HepG2 (cell line): ENCODE measurements around the gene LASP1. TPM values are rescaled to one million over a fixed set of nuclear protein-coding genes. Genes with fewer than 3 reads are reported as not detected.

Experiments
- CCAR2 ChIP-seq: fragments of 200-400 bp; formaldehyde crosslinking; optimal IDR thresholded peaks from 2 replicates; pipeline ENCODE3; 2018; ENCODE audit warnings: low read depth, mild to moderate bottlenecking, low read length, moderate library complexity
- DMAP1 ChIP-seq: IDR thresholded peaks from 2 replicates; pipeline ENCODE4 v1.6.1; 2016
- EZH2 ChIP-seq: conservative IDR thresholded peaks from 2 replicates; pipeline ENCODE4 v1.6.1; 2012; ENCODE audit warnings: mild to moderate bottlenecking, low read depth, low read length, moderate library complexity
- FOXO1 ChIP-seq: sonication (generic); formaldehyde crosslinking; IDR thresholded peaks from 2 replicates; pipeline ENCODE4 v1.4.0; 2020; ENCODE audit warnings: missing genetic modification reagents
- GATAD1 ChIP-seq: IDR thresholded peaks from 2 replicates; pipeline ENCODE4 v1.6.1; 2016; ENCODE audit warnings: missing genetic modification reagents, missing compliant biosample characterization
- HMGXB4 ChIP-seq, 2 experiments: sonication (generic) in 1 of 2; formaldehyde crosslinking in 1 of 2; IDR thresholded peaks; 2 replicates each; pipeline versions ENCODE4 v1.4.0 to v1.6.1; 2018 to 2020; ENCODE audit warnings: missing genetic modification reagents in 2 of 2, borderline replicate concordance in 1 of 2, low read depth in 1 of 2, mild to moderate bottlenecking in 1 of 2, missing biosample characterization in 1 of 2
- IRF2 ChIP-seq: IDR thresholded peaks from 2 replicates; pipeline ENCODE4 v1.6.1; 2018; ENCODE audit warnings: missing genetic modification reagents, missing compliant biosample characterization
- JUN ChIP-seq: sonication (generic); formaldehyde crosslinking; IDR thresholded peaks from 2 replicates; pipeline ENCODE4 v1.4.0; 2020; ENCODE audit warnings: mild to moderate bottlenecking, missing genetic modification reagents
- JUND ChIP-seq: sonication (generic); formaldehyde crosslinking; IDR thresholded peaks from 2 replicates; pipeline ENCODE4 v1.8.0; 2022; ENCODE audit warnings: mild to moderate bottlenecking, missing genetic modification reagents
- KLF6 ChIP-seq: IDR thresholded peaks from 2 replicates; pipeline ENCODE4 v1.8.0; 2016; ENCODE audit warnings: missing biosample characterization, missing genetic modification reagents
- KMT2A ChIP-seq: sonication (generic); formaldehyde crosslinking; IDR thresholded peaks from 2 replicates; pipeline ENCODE4 v1.4.0; 2020; ENCODE audit warnings: missing genetic modification reagents
- MED8 ChIP-seq: sonication (generic); formaldehyde crosslinking; IDR thresholded peaks from 2 replicates; pipeline ENCODE4 v1.8.1; 2023; ENCODE audit warnings: mild to moderate bottlenecking, missing genetic modification reagents; ENCODE audit not compliant: insufficient replicate concordance
- MIER3 ChIP-seq: IDR thresholded peaks from 2 replicates; pipeline ENCODE4 v1.6.1; 2016; ENCODE audit warnings: missing compliant biosample characterization, borderline replicate concordance
- PITX1 ChIP-seq: sonication (generic); formaldehyde crosslinking; IDR thresholded peaks from 2 replicates; pipeline ENCODE4 v1.5.1; 2020; ENCODE audit warnings: mild to moderate bottlenecking, missing genetic modification reagents
- TEAD3 ChIP-seq: optimal IDR thresholded peaks from 2 replicates; pipeline ENCODE3; 2016; ENCODE audit warnings: borderline replicate concordance
- ZNF101 ChIP-seq: sonication (generic); formaldehyde crosslinking; IDR thresholded peaks from 2 replicates; pipeline ENCODE4 v1.4.0; 2020; ENCODE audit warnings: mild to moderate bottlenecking, low read depth, missing genetic modification reagents, borderline replicate concordance
- ZNF292 ChIP-seq: sonication (generic); formaldehyde crosslinking; IDR thresholded peaks from 2 replicates; pipeline ENCODE4 v1.8.1; 2022; ENCODE audit warnings: mild to moderate bottlenecking, low read depth, missing genetic modification reagents, borderline replicate concordance
- ZNF333 ChIP-seq: sonication (generic); formaldehyde crosslinking; IDR thresholded peaks from 2 replicates; pipeline ENCODE4 v1.4.0; 2020; ENCODE audit warnings: mild to moderate bottlenecking, missing genetic modification reagents, borderline replicate concordance
- ZNF33A ChIP-seq: sonication (generic); formaldehyde crosslinking; IDR thresholded peaks from 2 replicates; pipeline ENCODE4 v1.5.1; 2020; ENCODE audit warnings: missing genetic modification reagents, mild to moderate bottlenecking, moderate library complexity, borderline replicate concordance
- ZNF615 ChIP-seq: sonication (generic); formaldehyde crosslinking; IDR thresholded peaks from 2 replicates; pipeline ENCODE4 v1.5.0; 2020; ENCODE audit warnings: mild to moderate bottlenecking, missing genetic modification reagents, borderline replicate concordance
- ZNF660 ChIP-seq: sonication (generic); formaldehyde crosslinking; IDR thresholded peaks from 2 replicates; pipeline ENCODE4 v1.5.1; 2020; ENCODE audit warnings: mild to moderate bottlenecking, low read depth, missing genetic modification reagents, borderline replicate concordance
- ZNF678 ChIP-seq: sonication (generic); formaldehyde crosslinking; IDR thresholded peaks from 2 replicates; pipeline ENCODE4 v1.4.0; 2020; ENCODE audit warnings: mild to moderate bottlenecking, missing genetic modification reagents
- ZNF772 ChIP-seq: sonication (generic); formaldehyde crosslinking; IDR thresholded peaks from 2 replicates; pipeline ENCODE4 v1.5.0; 2020; ENCODE audit warnings: mild to moderate bottlenecking, missing genetic modification reagents
- ZNF788 ChIP-seq: sonication (generic); formaldehyde crosslinking; IDR thresholded peaks from 2 replicates; pipeline ENCODE4 v1.5.0; 2020; ENCODE audit warnings: mild to moderate bottlenecking, missing genetic modification reagents, borderline replicate concordance
- ZSCAN25 ChIP-seq: sonication (generic); formaldehyde crosslinking; IDR thresholded peaks from 2 replicates; pipeline ENCODE4 v1.8.0; 2022; ENCODE audit warnings: mild to moderate bottlenecking, missing genetic modification reagents
- polyA plus RNA-seq, 8 experiments: library from polyadenylated mRNA; depleted of rRNA in 3 of 8; stranded (reverse) in 7 of 8; unstranded in 1 of 8; fragments of >200 nt; fragmentation: Illumina TruSeq in 4 of 8; extraction: Trizol in 4 of 8; gene quantifications; 2 replicates each; pipeline versions ENCODE4 v1.2.1 to v1.2.3, GENCODE V29; 2011 to 2016; ENCODE audit warnings: low read depth in 4 of 8, missing spikeins in 1 of 8, mixed read lengths in 1 of 8; ENCODE audit not compliant: insufficient read depth in 1 of 8
- total RNA-seq, 5 experiments: library from RNA; depleted of rRNA; stranded (reverse); fragments of >200 nt; fragmentation: Illumina TruSeq; extraction: Trizol; gene quantifications; 2 replicates each; pipeline ENCODE4 v1.2.3, GENCODE V29; 2016; ENCODE audit warnings: low read depth in 1 of 5
- TF ChIP-seq, protein P1 (sequence below): sonication (generic); formaldehyde crosslinking; IDR thresholded peaks from 2 replicates; pipeline ENCODE4 v1.5.0; 2020; ENCODE audit warnings: mild to moderate bottlenecking, missing genetic modification reagents

Gene LASP1
- total and polyA plus RNA-seq, 2 of the 13 experiments (the other 11 are each of a cell fraction or from before 2014, with no cell fraction given): 70.1 to 97.0 TPM

- no peak for TF ChIP-seq ZNF101 (CRISPR knock-in tag)
- peak; percentile 74; the same call in 1 of the 2 replicates for TF ChIP-seq IRF2 (CRISPR knock-in tag)
- peak; percentile 79; the same call in 1 of the 2 replicates for TF ChIP-seq ZNF292 (CRISPR knock-in tag)
- TF ChIP-seq ZNF772 (CRISPR knock-in tag): no peak; the same call in 1 of the 2 replicates
- TF ChIP-seq JUND (CRISPR knock-in tag): peak; percentile 99
- TF ChIP-seq, protein P1, sequence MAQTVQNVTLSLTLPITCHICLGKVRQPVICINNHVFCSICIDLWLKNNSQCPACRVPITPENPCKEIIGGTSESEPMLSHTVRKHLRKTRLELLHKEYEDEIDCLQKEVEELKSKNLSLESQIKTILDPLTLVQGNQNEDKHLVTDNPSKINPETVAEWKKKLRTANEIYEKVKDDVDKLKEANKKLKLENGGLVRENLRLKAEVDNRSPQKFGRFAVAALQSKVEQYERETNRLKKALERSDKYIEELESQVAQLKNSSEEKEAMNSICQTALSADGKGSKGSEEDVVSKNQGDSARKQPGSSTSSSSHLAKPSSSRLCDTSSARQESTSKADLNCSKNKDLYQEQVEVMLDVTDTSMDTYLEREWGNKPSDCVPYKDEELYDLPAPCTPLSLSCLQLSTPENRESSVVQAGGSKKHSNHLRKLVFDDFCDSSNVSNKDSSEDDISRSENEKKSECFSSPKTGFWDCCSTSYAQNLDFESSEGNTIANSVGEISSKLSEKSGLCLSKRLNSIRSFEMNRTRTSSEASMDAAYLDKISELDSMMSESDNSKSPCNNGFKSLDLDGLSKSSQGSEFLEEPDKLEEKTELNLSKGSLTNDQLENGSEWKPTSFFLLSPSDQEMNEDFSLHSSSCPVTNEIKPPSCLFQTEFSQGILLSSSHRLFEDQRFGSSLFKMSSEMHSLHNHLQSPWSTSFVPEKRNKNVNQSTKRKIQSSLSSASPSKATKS: no peak
- peak; percentile 84 for TF ChIP-seq GATAD1 (CRISPR knock-in tag)
- no peak; the same call in 1 of the 2 replicates for TF ChIP-seq ZNF660 (CRISPR knock-in tag)
- peak; percentile 97 for TF ChIP-seq JUN
- peak; percentile 81; the same call in 1 of the 2 replicates for TF ChIP-seq DMAP1 (CRISPR knock-in tag)
- peak; percentile 79; the same call in 1 of the 2 replicates for TF ChIP-seq MIER3 (CRISPR knock-in tag)
- TF ChIP-seq KMT2A (CRISPR knock-in tag): peak; percentile 59; the same call in 1 of the 2 replicates
- TF ChIP-seq HMGXB4 (CRISPR knock-in tag; IDR thresholded peaks at IDR 0.05; ENCODE audit: borderline replicate concordance in 1 of 2, low read depth in 1 of 2): peak; percentile 79 to 96; a peak in 3 of 4 replicates
- TF ChIP-seq EZH2: no peak
- TF ChIP-seq TEAD3 (CRISPR knock-in tag): peak; percentile 87
- TF ChIP-seq ZNF678 (CRISPR knock-in tag): no peak
- peak; percentile 95 for TF ChIP-seq KLF6
- TF ChIP-seq ZNF615 (CRISPR knock-in tag): peak; percentile 48; the same call in 1 of the 2 replicates
- TF ChIP-seq ZNF33A (CRISPR knock-in tag): no peak
- peak; percentile 6 for TF ChIP-seq MED8 (CRISPR knock-in tag)
- peak; percentile 85 for TF ChIP-seq FOXO1 (CRISPR knock-in tag)
- TF ChIP-seq PITX1 (CRISPR knock-in tag): peak; percentile 91
- peak; percentile 66; the same call in 1 of the 2 replicates for TF ChIP-seq ZSCAN25 (CRISPR knock-in tag)
- TF ChIP-seq ZNF788 (CRISPR knock-in tag): peak; percentile 8; the same call in 1 of the 2 replicates
- TF ChIP-seq ZNF333 (CRISPR knock-in tag): no peak
- TF ChIP-seq CCAR2: peak; percentile 60
These were observed 1.6 kb downstream of the LASP1 start (continued) for GRCh38 chr17:38871247-38872015.
